ENCODE data around the gene NOS3.

DNA sequence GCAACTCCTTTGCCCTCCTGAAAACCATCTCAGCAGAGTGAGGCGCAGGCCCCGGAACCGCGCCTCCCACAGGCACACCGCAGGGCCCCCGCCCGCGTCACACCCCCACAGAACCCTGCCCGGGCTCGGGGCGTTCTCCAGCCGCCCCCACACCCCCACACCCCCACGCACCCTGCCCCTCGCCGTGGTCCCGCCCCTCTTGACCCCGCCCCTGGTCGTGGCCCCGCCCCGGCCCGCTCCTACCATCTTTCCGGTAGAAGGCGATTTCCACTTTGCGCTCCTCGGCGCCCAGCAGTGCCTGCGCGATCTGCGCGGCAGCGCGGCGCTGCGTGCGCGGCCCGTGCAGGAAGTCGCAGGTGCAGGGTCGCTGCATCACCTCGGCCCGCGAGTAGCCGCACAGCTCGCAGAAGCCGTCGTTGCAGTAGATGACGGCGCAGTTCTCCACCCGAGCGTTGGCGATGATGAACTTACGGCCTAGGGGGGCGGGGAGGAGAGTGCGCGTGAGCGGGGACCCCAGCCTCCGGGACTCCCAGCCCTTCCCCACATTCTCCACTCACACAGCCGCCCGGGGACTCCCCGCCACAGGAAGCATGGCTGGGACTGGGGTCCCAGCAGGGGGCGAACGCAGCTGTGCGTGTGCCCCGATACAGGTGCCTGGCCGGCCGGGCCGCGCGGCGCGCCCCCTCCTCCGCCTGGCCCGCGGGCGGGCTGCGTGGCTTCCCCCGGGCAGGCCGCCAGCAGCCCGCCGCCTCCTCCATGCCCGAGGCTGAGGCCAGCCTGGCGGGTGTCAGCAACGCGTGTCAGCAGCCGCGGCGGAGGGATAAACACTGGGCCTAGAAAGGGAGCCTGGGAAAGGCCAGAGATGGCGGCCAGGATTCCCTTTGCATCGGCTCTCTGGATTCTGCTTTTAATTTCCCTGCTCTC is 16.1 kb upstream of the NOS3 start:
- TF ChIP-seq TAF1 (IDR thresholded peaks at IDR 0.05; ENCODE audit: borderline replicate concordance, insufficient read depth, low read length) (no peak), POLR2AphosphoS5 (IDR thresholded peaks at IDR 0.05; ENCODE audit: low read depth, low read length) (0 out of 2 replicates have a peak, but pooled peaks have one; percentile 25)

Measured in PFSK-1 (cell line).